ENCODE data around the gene SLC2A10.

- TF ChIP-seq CTCF (optimal IDR thresholded peaks at IDR 0.05 in 1 of 3, IDR thresholded peaks at IDR 0.05 in 1 of 3, conservative IDR thresholded peaks at IDR 0.05 in 1 of 3; ENCODE audit: extremely low read depth in 1 of 3, insufficient read depth in 2 of 3, low read length in 3 of 3) (no peak), EZH2 (IDR thresholded peaks at IDR 0.05; ENCODE audit: low read length) (no peak)
These were observed 28.8 kb upstream of the SLC2A10 start for GRCh38 chr20:46680684-46681031.

All from keratinocyte (primary cell).